Hepatocyte (in vitro differentiated cells): ENCODE measurements around the gene ACO1.

ENCODE experiments used
- CTCF ChIP-seq: fragments of 200-600 bp; sonication (generic); IDR thresholded peaks from 2 replicates; pipeline ENCODE4 v1.5.1; 2016; ENCODE audit warnings: antibody characterized with exemption, mild to moderate bottlenecking; ENCODE audit not compliant: poor library complexity
- EZH2 ChIP-seq: fragments of 200-600 bp; sonication (generic); IDR thresholded peaks from 2 replicates; pipeline ENCODE4 v1.6.1; 2016; ENCODE audit warnings: antibody characterized with exemption, mild to moderate bottlenecking, borderline replicate concordance
- EZH2phosphoT487 ChIP-seq: fragments of 200-600 bp; sonication (generic); IDR thresholded peaks from one replicate; pipeline ENCODE4 v1.6.1; 2018; ENCODE audit warnings: antibody characterized with exemption, mild to moderate bottlenecking, low read depth, moderate library complexity; ENCODE audit not compliant: unreplicated experiment, severe bottlenecking

GRCh38 chr9:32387256-32387655 is 2.8 kb downstream of the ACO1 start:
- no peak for TF ChIP-seq EZH2
- no peak for TF ChIP-seq CTCF
- no peak for TF ChIP-seq EZH2phosphoT487
